Vagina (tissue), 2 donors: ENCODE data around the gene KCNG2. TPM values are rescaled to one million over a fixed set of nuclear protein-coding genes. Genes with fewer than 3 reads are reported as not detected.

Source experiments
- DNase-seq, 2 donors: peaks; one replicate each; pipeline ENCODE4 v3.0.0-alpha.2; 2017; ENCODE audit errors: extremely low spot score in 2 of 2
- H3K27ac ChIP-seq: fragments of 200-600 bp; sonication (generic); one replicate; pipeline ENCODE4 v1.5.1; 2019
- H3K27me3 ChIP-seq: fragments of 200-600 bp; sonication (generic); one replicate; pipeline ENCODE4 v1.5.1; 2019
- H3K36me3 ChIP-seq, 2 donors: fragments of 200-600 bp; sonication (generic); one replicate each; pipeline ENCODE4 v1.5.1; 2017 to 2019
- H3K4me1 ChIP-seq: fragments of 200-600 bp; sonication (generic); one replicate; pipeline ENCODE4 v1.5.1; 2019
- H3K4me3 ChIP-seq, 2 donors: fragments of 200-600 bp; sonication (generic); 1 replicate in 1 of 2; 2 replicates in 1 of 2; pipeline ENCODE4 v1.5.1; 2016 to 2019
- H3K9me3 ChIP-seq: fragments of 200-600 bp; sonication (generic); one replicate; pipeline ENCODE4 v1.5.1; 2019
- CTCF ChIP-seq, 3 experiments: fragments of 450-650 bp in 2 of 3; fragments of 200-600 bp in 1 of 3; sonication (generic) in 1 of 3; IDR thresholded peaks; one replicate each; pipeline ENCODE4 v1.5.1; 2017 to 2019; ENCODE audit warnings: antibody characterized with exemption in 3 of 3, mild to moderate bottlenecking in 2 of 3, moderate library complexity in 2 of 3
- POLR2A ChIP-seq, 2 donors: fragments of 450-650 bp; IDR thresholded peaks; one replicate each; pipeline ENCODE4 v1.6.1; 2017; ENCODE audit warnings: antibody characterized with exemption in 2 of 2, mild to moderate bottlenecking in 2 of 2, moderate library complexity in 2 of 2
- POLR2AphosphoS5 ChIP-seq, 2 donors: sonication (generic); formaldehyde crosslinking; IDR thresholded peaks; one replicate each; pipeline ENCODE4 v1.9.0; 2017; ENCODE audit warnings: antibody characterized with exemption in 2 of 2, mild to moderate bottlenecking in 2 of 2, low read depth in 1 of 2; ENCODE audit not compliant: insufficient read depth in 1 of 2
- intact Hi-C: fragments of 100-400 bp; cut with DNase I; formaldehyde crosslinking; loops from one replicate; pipeline ENCODE4 v1.15.1; 2023
- total RNA-seq: library from RNA; depleted of rRNA; stranded (reverse); fragments of >200 nt; gene quantifications from one replicate; pipeline ENCODE4 v1.2.3, GENCODE V29; 2016

KCNG2 gene
- total RNA-seq, 1 donor from 2014 or later: not detected

GRCh38 chr18:79935499-79935898 lies 137.8 kb downstream of the KCNG2 start:
- H3K4me1 ChIP-seq: peaks cover 7% of the 10 kb centered on the region
- peaks cover 19% of the 10 kb centered on the region for H3K9me3 ChIP-seq
- H3K27ac ChIP-seq: no peak overlapping the region
- no peak overlapping the region for H3K4me3 ChIP-seq
- peaks cover 0 to 32% of the 10 kb centered on the region in 2 donors for H3K36me3 ChIP-seq
- no peaks in the 10 kb centered on the region for H3K27me3 ChIP-seq
- intact Hi-C loops: no loop called here
- TF ChIP-seq CTCF (IDR thresholded peaks at IDR 0.05) (no peak), POLR2AphosphoS5 (IDR thresholded peaks at IDR 0.05; ENCODE audit: insufficient read depth in 1 of 2, low read depth in 1 of 2) (no peak), POLR2A (IDR thresholded peaks at IDR 0.05) (no peak)
- DNase-seq: no peak

- DNase-seq: no peak
- TF ChIP-seq CTCF (IDR thresholded peaks at IDR 0.05) (no peak), POLR2AphosphoS5 (IDR thresholded peaks at IDR 0.05; ENCODE audit: insufficient read depth in 1 of 2, low read depth in 1 of 2) (no peak), POLR2A (IDR thresholded peaks at IDR 0.05) (no peak)
- intact Hi-C loops: no loop called here
- Histone ChIP-seq H3K9me3 (peaks cover 17% of the 10 kb centered on the region), H3K4me1 (peaks cover 9% of the 10 kb centered on the region), H3K27me3 (no peaks in the 10 kb centered on the region), H3K36me3 (peaks cover 0 to 32% of the 10 kb centered on the region in 2 donors), H3K4me3 (no peak overlapping the region), H3K27ac (no peak overlapping the region)
These were observed 138.2 kb downstream of the KCNG2 start for GRCh38 chr18:79935925-79936324.

- peaks cover 12% of the 10 kb centered on the region for H3K9me3 ChIP-seq
- peaks cover 0 to 39% of the 10 kb centered on the region in 2 donors for H3K36me3 ChIP-seq
- H3K27me3 ChIP-seq: no peaks in the 10 kb centered on the region
- intact Hi-C loops: no loop called here
- no peak for DNase-seq
- no peak overlapping the region for H3K4me3 ChIP-seq
- H3K27ac ChIP-seq: no peak overlapping the region
- H3K4me1 ChIP-seq: peaks cover 17% of the 10 kb centered on the region
- no peak for TF ChIP-seq POLR2AphosphoS5 (IDR thresholded peaks at IDR 0.05; ENCODE audit: insufficient read depth in 1 of 2, low read depth in 1 of 2)
- TF ChIP-seq POLR2A (IDR thresholded peaks at IDR 0.05): no peak
- TF ChIP-seq CTCF (IDR thresholded peaks at IDR 0.05): no peak
These were observed 138.9 kb downstream of the KCNG2 start for GRCh38 chr18:79936641-79937040.

GRCh38 chr18:79937103-79937860 lies 139.5 kb downstream of the KCNG2 start:
- Histone ChIP-seq H3K4me3 (no peak overlapping the region), H3K27ac (no peak overlapping the region), H3K36me3 (peaks cover 0 to 44% of the 10 kb centered on the region in 2 donors), H3K27me3 (no peaks in the 10 kb centered on the region), H3K9me3 (peaks cover 8% of the 10 kb centered on the region), H3K4me1 (peaks cover 23% of the 10 kb centered on the region)
- intact Hi-C loops: no loop called here
- DNase-seq: no peak
- TF ChIP-seq CTCF (IDR thresholded peaks at IDR 0.05) (no peak), POLR2A (IDR thresholded peaks at IDR 0.05) (no peak), POLR2AphosphoS5 (IDR thresholded peaks at IDR 0.05; ENCODE audit: insufficient read depth in 1 of 2, low read depth in 1 of 2) (no peak)

GRCh38 chr18:79938196-79938595 lies 140.5 kb downstream of the KCNG2 start:
- Histone ChIP-seq H3K4me3 (no peak overlapping the region), H3K27me3 (no peaks in the 10 kb centered on the region), H3K36me3 (peaks cover 0 to 44% of the 10 kb centered on the region in 2 donors), H3K27ac (no peak overlapping the region), H3K9me3 (peaks cover 4% of the 10 kb centered on the region), H3K4me1 (peaks cover 30% of the 10 kb centered on the region)
- TF ChIP-seq CTCF (IDR thresholded peaks at IDR 0.05) (no peak), POLR2A (IDR thresholded peaks at IDR 0.05) (no peak), POLR2AphosphoS5 (IDR thresholded peaks at IDR 0.05; ENCODE audit: insufficient read depth in 1 of 2, low read depth in 1 of 2) (no peak)
- intact Hi-C loops: no loop called here
- DNase-seq: no peak
